ENCODE results near the gene NFATC2IP.
"Not testable (repeated sequence)": the region's sequence is repeated elsewhere in the genome, so short reads cannot be mapped to it uniquely, and the experiment has no call there.

The NFATC2IP gene

DNA sequence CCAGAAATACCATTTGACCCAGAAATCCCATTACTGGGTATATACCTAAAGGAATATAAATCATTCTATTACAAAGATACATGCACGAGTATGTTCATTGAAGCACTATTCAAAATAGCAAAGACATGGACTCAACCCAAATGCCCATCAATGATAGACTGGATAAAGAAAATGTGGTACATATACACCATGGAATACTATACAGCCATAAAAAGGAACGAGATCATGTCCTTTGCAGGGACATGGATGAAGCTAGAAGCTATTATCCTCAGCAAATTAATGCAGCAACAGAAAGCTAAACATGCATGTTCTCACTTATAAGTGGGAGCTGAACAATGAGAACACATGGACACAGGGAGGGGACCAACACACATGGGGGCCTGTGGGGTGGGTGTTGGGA, 24.5 kb upstream of the NFATC2IP start:
- DNase-seq (ENCODE audit: low spot score), result not testable (repeated sequence)

DNA sequence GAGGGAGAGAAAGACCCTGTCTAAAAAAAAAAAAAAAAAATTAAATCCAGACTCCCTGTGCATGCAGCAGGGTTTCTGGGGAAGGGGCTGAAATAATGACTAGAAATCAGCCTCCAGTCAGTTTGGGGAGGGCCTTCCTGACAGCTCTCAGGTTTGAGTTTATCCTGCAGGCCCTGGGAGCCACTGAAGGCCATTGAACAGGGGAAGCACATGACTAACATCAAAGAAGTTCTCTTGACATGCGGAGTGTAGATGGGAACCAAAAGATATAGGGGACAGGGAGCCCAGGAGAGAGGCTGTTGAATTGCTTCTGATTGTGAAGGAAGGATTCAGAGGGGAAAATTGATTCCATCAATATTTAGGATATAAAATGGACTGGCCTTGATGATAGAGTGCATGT, 22.9 kb upstream of the NFATC2IP start:
- no peak for DNase-seq (ENCODE audit: low spot score)

DNA sequence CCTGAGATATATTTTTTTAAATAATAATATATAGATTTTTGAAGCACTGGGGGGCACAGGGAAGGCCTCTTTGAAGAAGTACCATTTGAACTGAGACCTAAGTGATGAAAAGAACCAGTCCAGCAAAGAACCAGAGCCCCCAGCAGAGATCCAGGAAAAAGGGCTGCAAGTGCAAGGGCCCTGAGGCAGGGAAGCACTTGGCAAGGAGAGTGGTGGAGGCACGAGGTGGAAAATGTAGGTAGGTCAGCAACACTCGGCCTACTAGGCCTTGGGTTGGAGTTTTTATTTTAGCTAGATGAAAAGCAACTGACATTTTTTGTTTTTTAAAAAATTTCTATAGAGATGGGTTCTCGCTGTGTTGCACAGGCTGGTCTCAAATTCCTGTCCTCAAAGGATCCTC, 20.5 kb upstream of the NFATC2IP start:
- DNase-seq (ENCODE audit: low spot score), result no peak

DNA sequence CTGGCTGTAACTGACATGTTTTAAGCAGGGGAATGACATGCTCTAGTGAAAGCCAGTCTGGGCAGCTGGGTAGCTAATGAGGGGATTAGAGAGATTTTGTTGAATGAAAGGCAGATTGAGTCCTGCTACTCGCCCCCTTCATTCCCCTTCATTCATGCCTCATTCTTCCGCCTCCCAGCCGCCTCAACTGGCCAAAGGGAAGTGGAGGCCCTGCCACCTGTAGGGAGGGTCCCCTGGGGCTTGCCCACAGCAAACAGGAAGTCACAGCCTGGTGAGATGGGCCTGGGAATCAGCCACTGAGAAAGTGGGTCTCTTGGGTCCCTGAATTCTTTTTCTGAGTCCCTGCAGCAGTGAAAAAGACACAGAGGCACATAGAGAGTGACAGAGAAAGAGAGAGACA, 20.1 kb upstream of the NFATC2IP start:
- no peak for DNase-seq (ENCODE audit: low spot score)

DNA sequence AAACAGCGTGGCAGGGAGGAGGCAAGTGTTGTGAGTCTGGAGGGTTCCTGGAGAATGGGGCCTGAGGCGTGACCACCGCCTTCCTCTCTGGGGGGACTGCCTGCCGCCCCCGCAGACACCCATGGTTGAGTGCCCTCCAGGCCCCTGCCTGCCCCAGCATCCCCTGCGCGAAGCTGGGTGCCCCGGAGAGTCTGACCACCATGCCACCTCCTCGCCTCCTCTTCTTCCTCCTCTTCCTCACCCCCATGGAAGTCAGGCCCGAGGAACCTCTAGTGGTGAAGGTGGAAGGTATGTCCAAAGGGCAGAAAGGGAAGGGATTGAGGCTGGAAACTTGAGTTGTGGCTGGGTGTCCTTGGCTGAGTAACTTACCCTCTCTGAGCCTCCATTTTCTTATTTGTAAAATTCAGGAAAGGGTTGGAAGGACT, 18.9 kb upstream of the NFATC2IP start, which contains the start of gene CD19:
TSS of gene CD19 (plus strand) at position 171 of the 425 bp plus-strand sequence. CDS start at position 201, 30 bp downstream.
- no peak for DNase-seq (ENCODE audit: low spot score)

DNA sequence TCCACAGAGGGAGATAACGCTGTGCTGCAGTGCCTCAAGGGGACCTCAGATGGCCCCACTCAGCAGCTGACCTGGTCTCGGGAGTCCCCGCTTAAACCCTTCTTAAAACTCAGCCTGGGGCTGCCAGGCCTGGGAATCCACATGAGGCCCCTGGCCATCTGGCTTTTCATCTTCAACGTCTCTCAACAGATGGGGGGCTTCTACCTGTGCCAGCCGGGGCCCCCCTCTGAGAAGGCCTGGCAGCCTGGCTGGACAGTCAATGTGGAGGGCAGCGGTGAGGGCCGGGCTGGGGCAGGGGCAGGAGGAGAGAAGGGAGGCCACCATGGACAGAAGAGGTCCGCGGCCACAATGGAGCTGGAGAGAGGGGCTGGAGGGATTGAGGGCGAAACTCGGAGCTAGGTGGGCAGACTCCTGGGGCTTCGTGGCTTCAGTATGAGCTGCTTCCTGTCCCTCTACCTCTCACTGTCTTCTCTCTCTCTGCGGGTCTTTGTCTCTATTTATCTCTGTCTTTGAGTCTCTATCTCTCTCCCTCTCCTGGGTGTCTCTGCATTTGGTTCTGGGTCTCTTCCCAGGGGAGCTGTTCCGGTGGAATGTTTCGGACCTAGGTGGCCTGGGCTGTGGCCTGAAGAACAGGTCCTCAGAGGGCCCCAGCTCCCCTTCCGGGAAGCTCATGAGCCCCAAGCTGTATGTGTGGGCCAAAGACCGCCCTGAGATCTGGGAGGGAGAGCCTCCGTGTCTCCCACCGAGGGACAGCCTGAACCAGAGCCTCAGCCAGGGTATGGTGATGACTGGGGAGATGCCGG, 18.2 kb upstream of the NFATC2IP start:
- DNase-seq (ENCODE audit: low spot score), result no peak

DNA sequence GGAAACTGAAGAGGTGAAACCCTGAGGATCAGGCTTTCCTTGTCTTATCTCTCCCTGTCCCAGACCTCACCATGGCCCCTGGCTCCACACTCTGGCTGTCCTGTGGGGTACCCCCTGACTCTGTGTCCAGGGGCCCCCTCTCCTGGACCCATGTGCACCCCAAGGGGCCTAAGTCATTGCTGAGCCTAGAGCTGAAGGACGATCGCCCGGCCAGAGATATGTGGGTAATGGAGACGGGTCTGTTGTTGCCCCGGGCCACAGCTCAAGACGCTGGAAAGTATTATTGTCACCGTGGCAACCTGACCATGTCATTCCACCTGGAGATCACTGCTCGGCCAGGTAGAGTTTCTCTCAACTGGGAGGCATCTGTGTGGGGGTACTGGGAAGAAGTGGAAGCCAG, 17.6 kb upstream of the NFATC2IP start:
- DNase-seq (ENCODE audit: low spot score), result no peak

DNA sequence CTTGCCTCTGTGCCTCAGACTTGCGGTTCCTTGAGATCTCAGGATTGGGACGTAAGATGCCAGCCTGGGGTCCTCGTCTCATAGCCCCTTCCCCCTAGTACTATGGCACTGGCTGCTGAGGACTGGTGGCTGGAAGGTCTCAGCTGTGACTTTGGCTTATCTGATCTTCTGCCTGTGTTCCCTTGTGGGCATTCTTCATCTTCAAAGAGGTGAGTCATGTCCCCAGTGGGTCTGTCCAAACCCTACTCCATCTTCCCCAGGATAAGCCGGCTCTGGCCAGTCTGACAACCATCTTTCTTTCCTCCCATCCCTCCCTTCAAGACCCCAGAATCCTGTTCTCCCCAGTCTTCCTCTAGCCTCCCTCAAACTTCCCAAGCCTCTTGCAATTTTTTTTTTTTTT, 15.4 kb upstream of the NFATC2IP start:
- no peak for DNase-seq (ENCODE audit: low spot score)

DNA sequence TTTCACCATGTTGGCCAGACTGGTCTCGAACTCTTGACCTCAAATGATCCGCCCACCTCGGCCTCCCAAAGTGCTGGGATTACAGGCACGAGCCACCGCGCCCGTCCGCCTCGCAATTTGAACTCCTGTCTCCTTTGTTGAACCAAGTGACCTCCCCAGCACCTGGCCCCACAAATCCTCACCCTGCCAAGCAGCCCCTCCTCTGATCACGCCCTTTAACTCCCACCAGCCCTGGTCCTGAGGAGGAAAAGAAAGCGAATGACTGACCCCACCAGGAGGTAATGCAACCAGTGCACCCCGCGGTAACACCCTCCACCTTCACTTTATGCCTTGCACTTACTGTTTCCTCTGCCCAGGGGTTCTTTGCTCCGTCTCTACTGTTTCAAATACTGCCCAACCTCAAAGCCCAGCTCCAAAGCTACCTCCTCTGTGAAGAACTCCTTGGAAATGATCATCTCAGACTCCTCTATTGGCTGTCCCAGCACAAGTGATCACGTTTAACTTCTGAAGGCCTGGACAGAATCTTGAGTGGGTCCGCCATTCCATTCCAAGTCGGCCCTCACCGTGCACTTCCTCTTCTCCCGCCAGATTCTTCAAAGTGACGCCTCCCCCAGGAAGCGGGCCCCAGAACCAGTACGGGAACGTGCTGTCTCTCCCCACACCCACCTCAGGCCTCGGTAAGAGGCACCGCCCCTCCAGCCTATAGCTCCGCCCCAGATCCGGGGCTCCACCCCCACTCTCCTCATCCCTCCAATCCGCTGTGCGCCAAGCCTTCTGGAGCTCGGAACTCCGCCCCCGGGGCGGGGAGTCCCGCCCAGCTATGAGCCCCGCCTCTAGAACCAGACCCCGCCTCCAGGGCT, 14.6 kb upstream of the NFATC2IP start:
- peak; percentile 51 for DNase-seq (ENCODE audit: low spot score)

DNA sequence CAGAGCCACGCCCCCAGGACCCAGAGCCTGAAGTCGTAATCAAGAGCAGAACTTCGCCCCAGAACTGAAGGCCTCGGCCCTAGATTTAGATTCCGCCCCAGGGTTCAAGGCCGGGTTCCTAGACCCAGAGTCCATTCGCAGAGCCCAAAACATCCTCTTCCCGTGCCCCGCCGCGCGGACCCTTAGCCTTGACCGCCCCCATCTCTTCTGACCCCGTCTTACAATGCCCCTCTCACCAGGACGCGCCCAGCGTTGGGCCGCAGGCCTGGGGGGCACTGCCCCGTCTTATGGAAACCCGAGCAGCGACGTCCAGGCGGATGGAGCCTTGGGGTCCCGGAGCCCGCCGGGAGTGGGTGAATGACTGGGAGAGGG, 14.0 kb upstream of the NFATC2IP start:
- no peak for DNase-seq (ENCODE audit: low spot score)

DNA sequence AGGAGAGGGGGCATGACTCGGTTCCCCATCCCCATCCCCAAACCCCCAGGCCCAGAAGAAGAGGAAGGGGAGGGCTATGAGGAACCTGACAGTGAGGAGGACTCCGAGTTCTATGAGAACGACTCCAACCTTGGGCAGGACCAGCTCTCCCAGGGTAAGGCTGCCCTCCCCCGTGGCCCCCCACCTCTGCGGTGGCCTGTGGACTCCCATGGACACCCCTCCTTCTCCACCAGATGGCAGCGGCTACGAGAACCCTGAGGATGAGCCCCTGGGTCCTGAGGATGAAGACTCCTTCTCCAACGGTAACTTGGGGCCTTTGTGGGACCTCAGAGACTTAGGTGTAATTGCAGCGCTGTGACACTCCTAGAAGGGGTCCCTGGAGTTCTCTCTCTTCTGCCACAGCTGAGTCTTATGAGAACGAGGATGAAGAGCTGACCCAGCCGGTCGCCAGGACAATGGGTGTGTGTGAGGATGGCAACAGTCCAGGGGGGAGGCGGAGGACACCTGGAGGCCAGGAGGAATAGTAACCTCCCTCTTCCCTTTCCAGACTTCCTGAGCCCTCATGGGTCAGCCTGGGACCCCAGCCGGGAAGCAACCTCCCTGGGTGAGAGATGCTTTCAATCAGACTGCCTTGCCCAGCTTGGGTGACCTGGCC, 13.4 kb upstream of the NFATC2IP start:
- DNase-seq (ENCODE audit: low spot score), result no peak

DNA sequence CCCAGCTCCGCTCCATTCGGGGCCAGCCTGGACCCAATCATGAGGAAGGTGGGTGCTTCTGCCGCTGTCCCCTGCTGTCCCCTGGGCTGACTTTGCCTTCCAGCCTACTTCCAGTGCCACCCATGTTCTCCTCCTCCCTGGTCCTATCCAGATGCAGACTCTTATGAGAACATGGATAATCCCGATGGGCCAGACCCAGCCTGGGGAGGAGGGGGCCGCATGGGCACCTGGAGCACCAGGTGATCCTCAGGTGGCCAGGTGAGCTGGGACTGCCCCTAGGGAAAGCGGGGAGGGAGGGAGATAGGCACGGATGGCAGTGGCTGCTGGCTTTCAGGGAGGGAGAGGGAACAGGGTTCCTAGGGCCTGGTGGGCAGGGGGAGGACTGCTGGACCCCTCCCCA, 12.0 kb upstream of the NFATC2IP start:
- DNase-seq (ENCODE audit: low spot score), result no peak

DNA sequence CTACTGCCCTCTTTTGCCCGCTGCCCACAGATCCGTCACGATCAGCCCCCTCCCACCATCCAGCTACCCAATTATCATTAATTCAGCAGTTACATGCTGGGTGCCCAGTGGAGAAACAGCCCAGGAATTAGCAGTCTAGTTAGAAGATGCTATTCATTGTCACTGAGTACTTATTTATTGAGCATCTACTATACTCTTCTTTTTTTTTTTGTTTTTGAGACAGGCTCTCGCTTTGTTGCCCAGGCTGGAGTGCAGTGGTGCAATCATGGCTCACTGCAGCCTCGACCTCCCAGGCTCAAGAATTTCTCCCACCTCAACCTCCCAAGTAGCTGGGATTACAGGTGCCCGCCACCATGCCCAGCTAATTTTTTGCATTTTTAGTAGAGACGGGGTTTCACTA, 10.9 kb upstream of the NFATC2IP start:
- not testable (repeated sequence) for DNase-seq (ENCODE audit: low spot score)

DNA sequence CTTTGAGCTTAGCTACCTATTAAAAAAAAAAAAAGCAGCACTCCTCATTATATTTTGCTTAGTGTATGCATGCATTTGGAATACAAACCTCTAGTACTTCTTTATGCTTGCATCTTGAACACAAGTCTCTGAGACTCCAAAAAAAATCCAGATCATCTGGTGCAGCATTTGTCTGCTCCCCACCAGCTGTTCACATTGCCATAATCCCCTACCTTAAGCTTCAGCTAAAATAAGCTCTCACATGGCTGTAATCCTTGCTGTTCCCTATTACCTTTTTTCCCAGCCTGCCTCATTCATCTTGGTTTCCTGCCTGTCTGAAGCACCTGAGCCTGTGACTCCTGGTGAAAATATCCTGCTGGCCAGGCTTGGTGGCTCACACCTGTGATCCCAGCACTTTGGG, 7.5 kb upstream of the NFATC2IP start:
- DNase-seq (ENCODE audit: low spot score), result no peak

DNA sequence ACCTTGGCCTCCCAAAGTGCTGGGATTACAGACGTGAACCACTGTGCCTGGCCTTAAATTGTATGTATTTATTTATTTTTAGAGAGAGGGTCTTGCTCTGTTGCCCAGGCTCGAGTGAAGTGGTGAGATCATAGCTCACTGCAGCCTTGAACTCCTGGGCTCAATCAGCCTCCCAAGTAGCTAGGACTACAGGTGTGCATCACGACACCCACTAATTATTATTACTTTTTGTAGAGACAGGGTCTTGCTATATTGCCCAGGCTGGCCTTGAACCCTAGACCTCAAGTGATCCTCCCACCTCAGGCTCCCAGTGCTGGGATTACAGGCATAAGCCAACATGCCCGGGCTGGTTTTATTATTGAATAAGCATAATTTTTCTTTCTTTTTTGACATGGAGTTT, 4.1 kb upstream of the NFATC2IP start:
- no peak for DNase-seq (ENCODE audit: low spot score)

DNA sequence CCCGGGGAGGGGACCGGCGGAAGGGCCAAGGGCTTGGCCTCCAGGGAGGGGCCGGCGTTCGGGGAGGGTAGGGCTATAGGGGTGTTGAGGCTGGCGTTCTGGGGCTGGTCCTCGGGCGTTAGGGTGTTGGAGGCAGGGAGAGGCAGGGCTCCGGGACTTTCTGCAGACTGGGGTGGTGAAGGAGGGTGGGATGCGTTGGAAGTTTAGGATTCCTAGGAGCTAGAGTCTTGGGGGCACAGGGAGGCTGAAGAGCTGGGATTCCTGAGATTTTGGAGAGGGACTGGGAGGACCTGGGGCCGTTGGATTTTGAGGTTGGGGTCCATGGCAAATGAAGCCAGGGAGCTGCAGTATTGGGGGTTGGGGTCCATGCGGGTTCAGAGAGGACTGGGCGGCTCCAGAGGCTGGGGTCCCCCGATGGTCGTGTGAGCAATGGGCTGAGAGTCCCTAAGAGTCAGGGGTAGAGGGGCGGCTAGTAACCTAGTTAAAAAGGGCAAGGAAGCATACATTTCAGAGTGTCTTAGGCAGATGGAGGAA, 740 bp downstream of the NFATC2IP start:
- DNase-seq (ENCODE audit: low spot score), result no peak

DNA sequence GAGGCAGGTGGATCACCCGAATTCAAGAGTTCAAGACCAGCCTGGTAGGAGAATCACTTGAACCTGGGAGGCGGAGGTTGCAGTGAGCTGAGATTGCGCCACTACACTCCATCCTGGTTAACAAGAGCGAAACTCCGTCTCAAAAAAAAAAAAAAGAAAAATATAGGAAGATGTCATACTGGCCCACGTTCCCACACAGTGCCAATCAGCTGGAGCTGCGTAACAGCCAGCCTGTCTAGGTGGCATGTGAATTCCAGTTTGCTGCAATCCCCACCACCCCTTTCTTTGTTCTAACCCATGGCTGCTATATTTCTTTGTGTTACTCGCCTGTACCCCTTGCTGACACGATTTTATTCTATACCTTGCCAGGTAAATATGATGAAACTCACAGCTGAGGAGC, 7.5 kb downstream of the NFATC2IP start:
- DNase-seq (ENCODE audit: low spot score), result no peak

DNA sequence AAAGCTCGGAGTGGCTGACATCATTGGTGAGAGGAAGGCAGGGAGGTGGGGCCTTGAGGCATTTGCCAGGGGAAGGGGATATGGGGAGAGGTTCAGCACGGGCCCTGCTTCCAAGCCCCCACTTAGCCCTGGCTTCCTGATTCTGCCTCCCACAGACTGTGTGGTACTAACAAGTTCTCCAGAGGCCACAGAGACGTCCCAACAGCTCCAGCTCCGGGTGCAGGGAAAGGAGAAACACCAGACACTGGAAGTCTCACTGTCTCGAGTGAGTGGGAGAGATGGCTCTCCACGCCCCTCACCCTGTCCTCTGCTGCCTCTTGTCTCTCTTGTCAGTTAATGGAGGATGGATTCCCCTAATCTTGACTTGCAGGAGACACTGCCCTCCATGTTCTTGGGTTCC, 8.1 kb downstream of the NFATC2IP start:
- no peak for DNase-seq (ENCODE audit: low spot score)

DNA sequence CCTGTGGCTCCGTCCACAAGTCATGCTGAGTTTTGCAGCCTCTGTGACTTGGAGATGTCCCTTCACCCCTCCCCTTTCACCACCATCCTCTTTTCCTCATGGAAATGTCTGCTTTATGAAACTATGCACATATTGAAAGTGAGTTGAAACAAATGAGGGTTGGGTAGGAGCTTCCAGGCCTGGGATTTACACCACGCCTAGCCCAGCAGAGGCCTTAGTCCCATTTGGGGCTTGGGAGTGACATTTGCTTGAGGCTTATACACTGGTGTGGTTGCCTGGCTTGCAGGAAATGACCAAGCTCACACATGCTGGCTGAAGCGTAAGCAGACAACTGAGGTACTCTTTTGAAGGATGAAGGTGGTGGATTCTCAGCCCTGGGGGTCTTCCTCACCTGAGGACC, 13.3 kb downstream of the NFATC2IP start:
- no peak for DNase-seq (ENCODE audit: low spot score)

DNA sequence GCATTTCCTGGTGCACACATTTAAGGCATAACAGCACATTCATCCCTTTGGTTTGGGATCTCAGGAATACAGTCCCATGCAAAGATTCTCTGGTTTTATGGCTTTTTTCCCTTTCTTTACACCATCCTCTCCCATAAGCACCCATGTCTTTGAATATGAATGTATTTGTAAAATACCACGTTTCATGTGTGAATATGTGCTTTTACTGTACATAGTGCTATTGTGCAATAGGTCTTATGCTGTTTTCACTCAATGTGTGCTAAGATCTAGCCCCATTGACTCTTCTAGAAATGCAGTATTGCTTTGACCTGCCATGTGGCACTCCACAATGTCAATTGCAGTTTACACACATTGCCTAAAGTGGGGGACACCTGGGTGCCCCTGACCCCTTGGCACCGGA, 13.8 kb downstream of the NFATC2IP start:
- no peak for DNase-seq (ENCODE audit: low spot score)

DNA sequence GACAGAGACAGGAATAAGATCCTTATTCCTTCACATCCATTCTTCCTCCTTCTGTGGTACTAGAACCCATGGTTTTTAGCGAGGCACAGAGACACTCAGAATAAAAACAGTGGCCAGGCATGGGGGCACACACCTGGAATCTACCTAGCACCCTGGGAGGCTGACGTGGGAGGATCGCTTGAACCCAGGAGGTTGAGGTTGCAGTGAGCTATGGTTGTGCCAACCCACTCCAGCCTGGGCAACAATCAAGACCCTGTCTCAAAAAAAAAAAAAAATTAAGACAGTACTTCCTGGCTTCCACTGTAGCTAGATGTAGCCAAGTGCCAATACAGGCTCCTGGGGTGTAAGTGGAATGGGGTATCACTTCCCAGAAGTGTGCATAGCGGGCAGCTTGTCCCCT, 16.4 kb downstream of the NFATC2IP start:
- no peak for DNase-seq (ENCODE audit: low spot score)

DNA sequence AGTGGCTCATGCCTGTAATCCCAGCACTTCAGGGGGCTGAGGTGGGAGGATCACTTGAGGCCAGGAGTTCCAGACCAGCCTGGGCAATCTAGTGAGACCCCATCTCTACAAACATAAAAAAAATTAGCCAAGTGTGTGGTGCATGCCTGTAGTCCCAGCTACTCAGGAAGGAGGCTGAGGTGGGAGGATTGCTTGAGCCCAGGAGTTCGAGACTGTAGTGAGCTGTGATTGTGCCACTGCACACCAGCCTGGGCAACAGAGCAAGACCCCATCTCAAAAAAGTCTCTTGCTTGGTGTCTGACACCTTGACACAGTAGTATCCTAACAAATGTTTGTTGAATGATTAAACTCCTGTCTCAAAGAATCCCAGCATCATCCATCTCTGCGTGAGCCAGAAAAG, 19.0 kb downstream of the NFATC2IP start:
- not testable (repeated sequence) for DNase-seq (ENCODE audit: low spot score)

Data from kidney tubule cell (primary cell).